ENCODE results near the gene EML3.

- no peak for TF ChIP-seq SAFB2 (CRISPR knock-in tag; IDR thresholded peaks at IDR 0.05; ENCODE audit: borderline replicate concordance, low read depth)
- TF ChIP-seq NCOA2 (CRISPR knock-in tag; IDR thresholded peaks at IDR 0.05): no peak
- TF ChIP-seq CHD4 (IDR thresholded peaks at IDR 0.05; ENCODE audit: borderline replicate concordance, low read length): no peak
- TF ChIP-seq ZNF101 (CRISPR knock-in tag; IDR thresholded peaks at IDR 0.05; ENCODE audit: borderline replicate concordance, low read depth): no peak
- TF ChIP-seq ZNF580 (CRISPR knock-in tag; IDR thresholded peaks at IDR 0.05; ENCODE audit: borderline replicate concordance, low read depth): no peak
- no peak for TF ChIP-seq ZNF7 (CRISPR knock-in tag; IDR thresholded peaks at IDR 0.05)
- TF ChIP-seq CTCF (CRISPR knock-in tag; IDR thresholded peaks at IDR 0.05): no peak
- no peak for TF ChIP-seq KMT2B (CRISPR knock-in tag; IDR thresholded peaks at IDR 0.05)
- TF ChIP-seq ZNF280D (CRISPR knock-in tag; IDR thresholded peaks at IDR 0.05): no peak
- no peak for TF ChIP-seq PHF8 (CRISPR knock-in tag; IDR thresholded peaks at IDR 0.05)
- no peak for TF ChIP-seq ZBTB8A (CRISPR knock-in tag; IDR thresholded peaks at IDR 0.05; ENCODE audit: borderline replicate concordance, low read depth)
Observed at GRCh38 chr11:62552485-62553079, 60.0 kb downstream of the EML3 start.

All from HepG2 (cell line).